ENCODE measurements around the gene SP140L.
"Not testable (repeated sequence)": the region's sequence is repeated elsewhere in the genome, so short reads cannot be mapped to it uniquely, and the experiment has no call there.

DNA sequence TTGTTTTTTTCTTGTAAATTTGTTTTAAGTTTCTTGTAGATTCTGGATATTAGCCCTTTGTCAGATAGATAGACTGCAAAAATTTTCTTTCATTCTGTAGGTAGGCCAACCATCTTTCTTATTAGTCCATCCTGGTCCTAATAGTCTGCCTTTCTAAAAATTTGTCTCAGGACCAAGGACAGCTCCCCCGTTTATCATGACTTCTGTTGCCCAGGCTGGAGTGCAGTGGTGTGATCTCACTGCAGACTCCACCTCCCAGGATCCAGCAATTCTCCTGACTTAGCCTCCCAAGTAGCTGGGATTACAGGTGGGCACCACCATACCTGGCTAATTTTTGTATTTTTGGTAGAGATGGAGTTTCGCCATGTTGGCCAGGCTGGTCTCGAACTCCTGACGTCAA, 37.7 kb upstream of the SP140L start:
- TF ChIP-seq CTCF (IDR thresholded peaks at IDR 0.05; ENCODE audit: control extremely low read depth in 1 of 3, insufficient read depth in 1 of 3, low read depth in 1 of 3, low read length in 3 of 3); POLR2A (IDR thresholded peaks at IDR 0.05; ENCODE audit: control extremely low read depth in 1 of 2, low read depth in 2 of 2, low read length in 2 of 2); CREB1 (IDR thresholded peaks at IDR 0.05); CTBP2 (IDR thresholded peaks at IDR 0.05; ENCODE audit: borderline replicate concordance, insufficient read depth, insufficient read length, low read length); SIRT6 (IDR thresholded peaks at IDR 0.05; ENCODE audit: low read length); EZH2 (IDR thresholded peaks at IDR 0.05; ENCODE audit: low read depth, low read length, severe bottlenecking); RAD21 (IDR thresholded peaks at IDR 0.05 in 1 of 2, conservative IDR thresholded peaks at IDR 0.05 in 1 of 2; ENCODE audit: low read depth in 2 of 2, low read length in 2 of 2); ZNF274 (IDR thresholded peaks at IDR 0.05; ENCODE audit: borderline replicate concordance, extremely low read depth, low read length); POLR2AphosphoS5 (IDR thresholded peaks at IDR 0.05; ENCODE audit: low read depth, low read length); HDAC2 (IDR thresholded peaks at IDR 0.05; ENCODE audit: borderline replicate concordance in 1 of 2, low read depth in 2 of 2, low read length in 2 of 2); YY1 (IDR thresholded peaks at IDR 0.05; ENCODE audit: low read depth, low read length); SRF (IDR thresholded peaks at IDR 0.05; ENCODE audit: low read depth, low read length); MAX (IDR thresholded peaks at IDR 0.05); RNF2 (IDR thresholded peaks at IDR 0.05; ENCODE audit: borderline replicate concordance, low read depth, low read length, missing control alignments, poor library complexity, severe bottlenecking): not testable (repeated sequence)

Measured in H1 (cell line).